ENCODE measurements around the gene HJV.

HJV gene

DNA sequence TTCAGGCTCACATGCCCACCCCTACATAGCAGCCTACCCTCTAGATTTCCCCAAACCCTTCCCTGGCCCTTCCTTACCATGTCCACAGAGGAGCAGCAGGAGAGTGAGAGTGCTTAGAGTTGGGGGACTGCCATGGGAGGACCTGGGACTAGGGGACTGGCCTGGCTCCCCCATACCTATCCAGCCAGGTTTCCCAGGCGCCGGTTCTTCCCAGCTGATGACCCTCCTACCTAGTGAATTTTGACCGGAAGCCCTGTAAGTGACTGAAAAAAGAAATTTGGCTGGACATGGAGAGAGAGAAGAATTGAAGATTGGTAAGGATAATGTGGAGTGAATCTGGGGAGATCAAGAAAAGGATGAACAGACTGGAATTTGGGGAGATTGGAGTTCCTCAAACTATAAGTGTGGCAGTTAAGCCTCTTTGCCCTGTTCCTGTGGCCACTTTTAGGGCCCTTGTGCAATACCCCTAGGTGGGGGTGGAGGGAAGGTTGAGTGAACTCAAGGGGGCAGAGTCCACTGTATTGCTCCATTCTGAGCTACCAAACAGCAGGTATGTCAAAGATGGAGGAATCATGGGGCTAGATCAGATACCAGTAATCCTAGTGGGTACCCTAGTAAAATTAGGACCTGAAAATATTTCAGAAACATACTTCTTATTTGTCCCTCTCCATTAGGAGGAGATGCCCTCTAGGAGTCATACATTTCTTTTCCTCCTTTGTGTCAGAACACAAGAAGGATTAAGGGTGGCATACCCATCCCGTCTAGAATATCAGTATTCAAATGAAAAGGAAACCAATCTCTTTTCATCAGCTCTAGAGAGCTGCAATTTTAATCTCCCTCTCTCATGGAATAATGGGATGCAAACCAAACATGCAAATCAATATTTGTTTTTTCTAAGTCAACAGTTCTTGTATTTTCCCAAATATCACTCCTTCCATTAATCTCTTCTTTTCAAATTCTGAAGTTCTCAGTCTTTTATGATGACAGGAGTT lies 1.2 kb downstream of the HJV start:
- no peak for DNase-seq

DNA sequence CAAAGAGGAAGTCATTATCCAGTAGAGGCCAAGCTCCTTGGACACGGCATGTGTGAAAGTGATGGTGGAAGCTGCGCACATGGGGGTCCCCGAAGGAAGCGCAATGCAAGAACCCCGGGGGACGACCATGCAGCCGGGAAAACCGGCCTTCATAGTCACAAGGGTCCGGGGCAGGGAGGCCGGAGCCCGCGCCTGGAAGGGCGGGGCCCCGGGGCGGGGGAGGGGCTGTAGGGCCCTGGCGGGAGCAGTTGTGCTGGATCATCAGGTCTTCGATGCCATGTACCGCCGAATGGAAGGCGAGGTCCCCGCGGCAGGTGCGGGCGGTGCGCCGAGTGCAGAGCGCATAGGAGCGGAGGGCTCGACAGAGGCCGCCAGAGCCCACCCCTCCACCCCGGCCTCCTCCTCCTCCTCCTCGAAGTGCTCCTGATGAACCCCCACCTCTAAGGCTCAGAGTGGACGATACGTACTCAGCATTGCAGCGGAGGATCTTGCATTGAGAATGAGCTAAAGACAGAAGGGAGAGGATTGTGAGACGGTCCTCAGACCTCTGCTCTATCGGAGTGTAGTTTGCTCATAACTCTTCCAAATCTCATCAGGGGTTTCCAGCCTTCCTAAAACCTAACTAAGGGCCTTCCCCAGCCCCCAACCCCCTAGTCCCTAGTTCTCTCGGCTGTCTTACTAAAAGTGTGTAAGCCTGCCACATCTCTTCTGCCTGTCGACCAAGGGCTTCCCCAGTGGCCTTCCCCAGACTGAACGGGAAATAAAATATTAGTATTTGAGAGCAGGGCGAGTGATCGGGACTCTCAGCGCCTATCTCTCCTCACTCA lies 2.1 kb downstream of the HJV start:
- DNase-seq = no peak

DNA sequence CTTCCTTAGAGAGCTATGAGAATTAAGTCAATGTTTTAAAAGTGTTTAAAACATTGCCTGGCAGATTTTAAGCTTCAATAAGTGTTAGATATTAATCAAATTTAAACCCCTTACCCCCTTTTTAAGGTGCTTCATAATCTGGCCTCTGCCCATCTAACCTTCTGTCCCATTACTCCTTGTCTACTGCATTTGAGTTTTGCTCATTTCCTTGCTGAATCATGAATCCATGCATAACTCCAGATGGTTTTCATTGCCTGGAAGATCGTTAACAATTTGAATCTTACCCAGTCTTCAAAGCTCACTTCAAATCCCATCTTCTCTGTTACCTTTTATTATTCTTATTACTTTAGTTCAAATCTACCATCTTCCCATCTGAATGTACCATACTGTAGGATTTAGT lies 4.6 kb downstream of the HJV start:
- DNase-seq = no peak

DNA sequence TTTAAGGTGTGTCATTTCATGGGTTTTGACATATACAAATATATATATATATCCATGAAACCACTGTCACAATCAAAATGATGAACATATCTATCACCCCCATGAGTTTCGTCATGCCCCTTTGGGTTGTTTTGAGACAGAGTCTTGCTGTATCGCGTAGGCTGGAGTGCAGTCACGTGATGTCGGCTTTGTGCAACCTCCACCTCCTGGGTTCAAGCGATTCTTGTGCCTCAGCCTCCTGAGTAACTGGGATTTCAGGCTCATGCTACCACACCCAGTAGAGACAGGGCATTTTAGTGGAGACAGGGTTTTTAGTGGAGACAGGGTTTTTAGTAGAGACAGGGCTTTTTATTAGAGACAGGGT lies 8.0 kb downstream of the HJV start:
- no peak for DNase-seq

DNA sequence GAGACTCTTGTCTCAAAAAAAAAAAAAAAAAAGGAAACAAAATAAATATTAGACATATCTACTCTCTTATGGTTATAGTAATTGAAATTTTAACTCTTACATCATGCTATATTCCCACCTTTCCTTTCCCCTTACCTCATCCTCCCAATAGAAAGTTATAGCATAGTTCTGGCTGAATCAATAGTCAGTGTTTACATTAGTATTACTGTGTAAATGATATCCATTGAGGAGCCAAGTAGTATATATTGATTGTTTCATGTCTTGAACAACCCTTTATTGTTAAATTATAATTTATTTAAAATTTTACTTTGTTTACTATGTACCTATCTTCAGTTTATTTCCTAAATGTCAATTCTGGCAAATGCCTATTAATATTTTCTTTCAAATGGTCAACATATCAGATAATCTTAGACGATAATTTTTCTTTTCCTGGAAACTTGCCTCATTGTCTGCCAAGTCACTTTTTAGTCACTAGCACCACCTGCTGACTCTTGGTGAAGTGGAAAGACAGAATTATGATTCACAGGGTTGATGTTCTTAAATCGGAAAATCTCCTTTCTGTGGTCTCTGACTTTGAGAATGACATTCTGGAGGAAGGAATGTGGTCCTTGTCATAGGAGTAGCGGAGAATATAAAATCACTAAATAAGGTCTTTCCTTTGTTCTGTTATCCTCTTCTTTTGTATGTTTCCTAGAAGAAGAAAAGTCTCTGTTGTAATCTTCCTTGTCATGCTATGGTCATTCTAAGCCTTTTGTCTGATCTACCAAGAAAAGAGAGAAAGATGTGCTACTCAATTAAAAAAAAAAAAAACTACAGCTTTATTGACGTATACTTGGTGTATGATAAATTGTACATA lies 8.6 kb downstream of the HJV start:
- DNase-seq = peak; percentile 80

DNA sequence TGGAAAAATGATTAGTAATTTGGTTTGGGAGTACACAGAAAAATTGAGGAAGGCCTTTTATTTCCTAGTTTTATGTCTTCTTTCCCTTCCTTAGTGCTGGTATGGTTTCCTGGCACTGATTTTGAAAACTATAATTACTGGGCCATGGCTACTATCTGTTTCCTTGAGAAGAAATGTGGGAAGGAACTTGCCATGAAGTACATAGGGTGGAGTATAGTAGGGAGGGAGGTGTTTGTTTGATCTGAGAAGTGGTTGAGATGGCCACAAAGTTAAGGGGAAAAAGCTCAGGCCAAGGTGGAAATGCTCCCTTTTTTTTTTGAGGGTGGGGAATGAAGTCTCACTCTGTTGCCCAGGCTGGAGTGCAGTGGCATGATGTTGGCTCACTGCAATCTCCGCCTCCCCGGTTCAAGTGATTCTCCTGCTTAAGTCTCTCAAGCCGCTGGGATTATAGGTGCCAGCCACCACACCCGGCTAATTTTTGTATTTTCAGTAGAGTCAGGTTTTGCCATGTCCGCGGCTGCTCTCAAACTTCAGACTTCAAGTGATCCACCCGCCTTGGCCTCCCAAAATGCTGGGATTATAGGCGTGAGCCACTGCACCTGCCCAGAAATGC lies 11.3 kb downstream of the HJV start:
- no peak for DNase-seq

DNA sequence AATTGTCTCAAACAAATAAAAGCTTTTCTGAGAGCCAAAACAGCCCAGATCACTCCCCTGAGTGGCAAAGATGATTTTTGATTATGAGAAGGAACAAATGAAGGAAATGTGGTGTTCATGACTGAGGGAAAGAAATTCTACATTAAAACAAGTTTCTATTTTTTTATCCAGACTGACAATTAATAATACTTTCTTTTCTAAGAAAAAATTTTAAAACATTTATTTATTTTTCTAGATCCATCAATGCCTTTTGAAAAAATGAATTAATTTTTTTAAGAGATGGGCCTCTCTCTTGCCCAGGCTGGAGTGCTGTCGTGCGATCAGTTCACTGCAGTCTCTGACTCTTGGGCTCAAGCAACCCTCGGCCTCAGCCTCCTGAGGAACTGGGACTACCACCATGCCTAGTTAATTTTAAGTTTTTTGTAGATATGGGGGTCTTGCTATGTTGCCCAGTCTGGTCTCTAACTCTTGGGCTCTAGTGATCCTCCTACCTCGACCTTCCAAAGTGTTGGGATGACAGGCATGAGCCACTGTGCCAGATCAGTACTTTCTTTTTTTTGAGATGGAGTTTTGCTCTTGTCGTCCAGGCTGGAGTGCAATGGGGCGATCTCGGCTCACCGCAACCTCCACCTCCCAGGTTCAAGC lies 13.9 kb downstream of the HJV start:
- no peak for DNase-seq

DNA sequence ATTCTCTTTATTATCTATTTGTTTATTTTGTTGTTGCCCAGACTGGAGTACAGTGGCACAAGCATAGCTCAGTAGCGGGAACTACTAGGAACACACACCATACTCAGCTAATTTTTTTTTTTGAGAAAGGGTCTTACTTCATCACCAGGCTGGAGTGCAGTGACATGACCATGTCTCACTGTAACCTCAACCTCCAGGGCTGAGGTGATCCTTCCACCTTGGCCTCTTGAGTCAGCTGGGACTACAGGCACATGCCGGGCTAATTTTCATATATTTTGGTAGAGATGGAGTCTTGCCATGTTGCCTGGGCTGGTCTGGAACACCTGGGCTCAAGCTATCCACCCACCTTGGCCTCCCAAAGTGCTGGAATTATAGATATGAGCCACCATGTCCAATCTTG lies 19.8 kb downstream of the HJV start:
- DNase-seq = no peak

DNA sequence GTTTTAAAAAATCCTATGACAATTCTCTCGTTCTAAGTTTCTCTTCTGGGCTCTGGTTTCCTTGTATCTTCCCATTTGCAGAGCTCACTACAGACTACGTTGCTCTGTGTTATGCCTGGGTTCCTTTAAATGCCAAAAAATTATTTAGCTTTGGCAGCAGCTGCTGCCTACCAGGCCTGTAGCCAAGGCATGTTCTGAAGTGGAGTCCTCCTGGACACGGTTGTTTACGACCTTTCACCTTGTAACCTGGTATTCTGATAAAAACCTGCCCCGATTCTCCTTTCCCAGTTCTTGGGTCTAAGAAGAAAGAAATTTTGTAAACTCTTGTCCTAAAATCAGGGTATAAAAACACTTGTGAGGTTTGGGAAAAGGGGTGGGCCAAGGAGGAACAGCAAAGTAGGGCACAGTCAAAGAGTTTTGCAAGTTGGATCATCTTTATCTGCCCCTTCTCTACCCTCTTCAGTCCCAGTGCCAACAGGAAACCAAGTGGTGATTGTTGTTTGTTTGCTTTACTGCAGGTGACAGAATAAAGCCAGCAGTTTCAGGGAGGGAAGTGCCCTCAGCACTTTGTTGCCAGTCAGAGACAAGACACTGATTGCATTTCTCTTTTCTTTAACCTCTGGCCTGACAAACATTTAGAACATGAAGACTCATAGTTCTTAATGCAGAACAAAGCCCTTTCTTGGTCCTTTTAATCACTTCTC lies 22.1 kb downstream of the HJV start:
- DNase-seq = no peak

DNA sequence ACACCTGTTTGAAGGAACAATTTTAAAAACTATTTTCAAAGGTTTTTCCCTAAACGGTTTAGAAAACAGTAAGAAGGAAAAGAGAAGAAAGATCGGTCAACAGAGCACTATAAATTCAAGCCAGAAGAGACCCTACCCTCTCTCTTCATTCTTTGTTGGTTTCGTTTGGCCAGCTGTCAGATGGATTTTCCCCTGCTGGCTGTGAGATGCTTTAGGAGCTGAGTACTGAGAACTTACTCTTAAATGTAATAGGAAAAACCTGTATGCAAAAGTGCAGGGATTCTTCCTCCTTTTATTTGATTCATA lies 23.9 kb downstream of the HJV start:
- peak; percentile 49 for DNase-seq

DNA sequence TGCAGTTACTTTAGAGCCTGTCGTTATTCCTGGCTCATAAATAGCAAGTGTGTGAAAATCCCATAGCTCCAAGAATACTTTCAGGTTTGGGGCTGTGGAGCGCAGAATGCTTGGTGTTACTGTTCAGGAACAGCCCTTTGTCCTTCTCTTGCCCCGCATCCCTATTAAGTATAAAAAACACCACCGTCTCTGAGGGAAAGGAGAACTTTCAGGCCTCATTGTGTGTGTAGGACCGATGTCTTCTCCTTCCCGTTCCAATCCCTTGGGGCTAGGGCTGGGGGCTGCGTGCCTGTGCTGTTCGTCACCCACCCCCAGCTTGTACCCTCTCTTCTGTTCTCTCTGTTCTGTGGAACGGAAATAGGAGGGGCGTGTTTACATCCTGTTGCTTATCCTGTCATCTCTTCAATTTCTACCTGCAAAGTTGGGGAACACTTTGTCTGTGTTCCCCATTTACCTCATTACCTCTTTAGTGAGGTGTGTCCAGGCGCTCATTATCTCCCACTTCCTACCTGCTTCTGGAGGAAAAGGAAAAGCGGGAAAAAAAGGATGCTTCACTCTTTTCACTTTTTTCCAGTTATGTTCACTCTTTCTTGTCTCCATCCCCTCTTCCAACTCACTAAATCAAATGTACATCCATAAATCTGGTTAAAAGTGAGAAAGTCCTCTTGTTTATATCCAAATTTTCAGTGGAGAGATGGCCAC lies 24.4 kb downstream of the HJV start:
- DNase-seq = peak; percentile 63

DNA sequence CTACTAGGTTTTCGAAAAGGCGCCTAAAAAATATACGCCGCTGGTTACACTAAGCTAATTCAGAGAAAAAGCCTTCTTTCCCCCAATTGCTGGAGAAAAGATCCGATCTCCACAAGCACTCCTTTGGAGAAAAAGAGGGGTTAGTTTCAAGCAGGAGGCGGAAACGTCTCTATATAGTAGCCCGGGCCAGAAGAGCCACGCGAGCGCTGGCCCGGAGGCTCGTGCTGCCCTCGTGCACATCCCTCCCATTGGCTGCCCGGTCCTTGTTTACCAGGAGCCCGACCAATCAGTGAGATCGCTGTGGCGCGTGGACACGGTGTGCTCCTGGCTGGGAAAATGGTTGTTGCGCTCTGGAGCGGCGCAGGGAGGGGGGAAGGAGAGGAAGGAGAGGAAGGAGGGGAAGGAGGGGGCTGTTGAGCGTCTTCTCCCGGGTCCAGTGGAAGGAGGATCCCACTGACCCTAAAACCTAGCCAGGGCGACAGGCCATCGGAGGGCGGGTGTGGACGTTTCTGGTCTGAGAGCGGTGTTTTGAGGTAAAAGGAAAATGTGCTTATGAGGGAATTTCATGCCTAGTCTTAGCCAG lies 25.0 kb downstream of the HJV start, which contains the start of gene TXNIP:
Gene TXNIP (minus strand): TSS at position 147 of the 583 bp plus-strand sequence. CDS start 313 bp downstream, outside the sequence.
- peak; percentile 99 for DNase-seq

DNA sequence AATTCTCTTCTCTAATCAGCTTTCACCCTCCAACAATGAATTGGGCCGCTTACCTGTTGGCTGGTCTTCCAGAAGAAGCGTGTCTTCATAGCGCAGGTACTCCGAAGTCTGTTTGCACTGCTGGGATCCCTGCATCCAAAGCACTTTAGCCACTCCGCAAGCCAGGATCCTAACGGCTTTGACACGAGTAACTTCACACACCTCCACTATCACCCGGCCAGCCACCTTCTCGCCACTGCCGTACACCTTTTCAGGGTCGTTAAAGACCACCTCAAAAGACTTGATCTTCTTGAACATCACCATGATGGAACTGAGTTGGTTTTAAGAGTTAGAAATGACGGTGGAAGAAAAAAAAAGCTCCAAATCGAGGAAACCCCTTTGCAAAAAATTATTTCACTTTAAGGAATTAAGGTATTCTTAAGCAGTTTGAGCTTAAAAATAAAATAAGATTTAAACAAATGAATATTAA lies 25.5 kb downstream of the HJV start:
- peak; percentile 60 for DNase-seq

DNA sequence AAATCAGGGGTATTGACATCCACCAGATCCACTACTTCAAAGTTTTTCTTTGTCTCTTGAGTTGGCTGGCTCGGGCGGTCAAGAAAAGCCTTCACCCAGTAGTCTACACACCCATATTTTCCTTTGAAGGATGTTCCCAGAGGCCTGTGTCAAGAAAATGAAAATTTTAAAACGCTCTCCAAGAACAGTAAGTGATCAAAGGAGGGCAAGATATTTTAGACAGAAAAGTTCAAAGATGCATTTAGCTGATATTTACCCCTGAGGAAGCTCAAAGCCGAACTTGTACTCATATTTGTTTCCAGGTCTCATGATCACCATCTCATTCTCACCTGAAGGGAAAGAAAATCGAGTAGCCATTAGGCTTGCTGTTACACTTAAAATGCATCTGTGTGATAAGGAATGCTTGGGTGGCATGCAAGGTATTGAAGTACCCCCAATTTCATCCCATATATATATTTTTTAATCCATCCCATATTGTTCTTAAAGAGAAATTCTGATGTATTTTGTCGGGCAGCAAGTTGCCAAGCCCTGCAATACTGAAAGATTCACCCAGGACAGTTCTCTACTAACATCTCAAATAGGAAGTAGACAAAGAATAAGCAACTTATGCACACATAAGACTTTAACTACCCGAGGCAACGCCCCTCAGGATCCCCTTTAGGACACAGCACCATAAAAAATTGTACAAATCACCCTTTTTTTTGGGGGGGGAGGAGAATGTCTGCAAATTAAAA lies 26.2 kb downstream of the HJV start:
- no peak for DNase-seq

DNA sequence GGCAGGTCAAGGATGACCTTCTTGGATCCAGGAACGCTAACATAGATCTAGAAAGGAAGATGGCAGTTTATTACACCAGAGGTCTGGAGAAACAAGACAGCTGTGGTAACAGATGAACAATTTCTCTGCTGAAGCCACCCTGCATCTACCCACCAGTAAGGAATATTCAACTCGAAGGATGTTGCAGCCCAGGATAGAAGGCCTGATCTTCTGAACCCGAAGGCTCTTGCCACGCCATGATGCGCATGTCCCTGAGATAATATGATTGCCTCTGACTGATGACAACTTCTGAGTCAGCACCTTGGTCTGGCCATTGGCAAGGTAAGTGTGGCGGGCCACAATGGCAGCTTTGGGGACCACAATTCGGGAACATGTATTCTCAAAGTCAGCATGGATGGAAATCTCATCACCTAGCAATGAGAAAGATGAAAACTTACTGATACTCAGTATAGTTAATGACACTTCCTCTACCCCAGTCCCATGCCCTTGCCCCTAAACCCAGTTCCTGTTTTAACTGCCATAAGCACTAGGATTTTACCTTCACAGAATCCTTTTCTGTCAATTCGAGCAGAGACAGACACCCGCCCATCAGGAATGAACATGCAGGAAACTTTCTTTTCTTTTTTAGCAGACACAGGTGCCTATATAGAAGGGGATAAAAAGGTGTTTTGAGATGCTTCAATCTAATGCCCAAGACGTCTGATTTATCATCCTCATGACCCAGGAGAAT lies 27.0 kb downstream of the HJV start:
- DNase-seq = no peak

DNA sequence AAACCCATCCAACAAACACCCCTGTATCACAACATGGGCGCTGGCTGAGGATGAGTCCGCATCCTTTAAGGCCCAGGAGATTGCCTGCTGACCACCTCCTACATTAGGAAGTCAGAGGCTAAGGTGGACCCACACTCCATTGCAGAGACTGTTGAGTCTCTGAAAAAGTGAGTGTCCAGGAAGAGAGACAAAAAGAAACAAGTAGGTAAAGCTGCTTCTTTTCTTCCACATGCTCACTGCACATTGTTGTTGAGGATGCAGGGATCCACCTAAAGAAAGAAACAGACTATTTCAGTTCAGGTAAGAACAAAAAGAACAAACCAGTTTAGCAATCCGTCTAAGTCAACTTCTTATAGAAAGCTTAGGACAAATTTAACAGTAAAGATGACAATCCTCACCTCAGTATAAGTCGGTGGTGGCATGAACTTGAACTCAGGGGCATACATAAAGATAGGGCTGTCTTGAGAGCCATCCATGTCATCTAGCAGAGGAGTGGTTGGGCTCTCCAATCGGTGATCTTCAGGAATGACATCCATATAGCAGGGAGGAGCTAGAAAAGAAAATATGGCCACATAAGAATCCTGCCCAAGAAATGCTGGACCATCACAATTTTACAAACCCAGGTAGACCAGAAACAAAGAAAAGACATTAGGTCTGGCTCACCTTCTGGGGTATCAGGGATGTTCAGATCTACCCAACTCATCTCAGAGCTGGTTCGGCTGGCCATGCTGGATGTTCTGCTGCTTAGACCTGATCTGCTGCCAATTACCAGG lies 27.7 kb downstream of the HJV start:
- no peak for DNase-seq

DNA sequence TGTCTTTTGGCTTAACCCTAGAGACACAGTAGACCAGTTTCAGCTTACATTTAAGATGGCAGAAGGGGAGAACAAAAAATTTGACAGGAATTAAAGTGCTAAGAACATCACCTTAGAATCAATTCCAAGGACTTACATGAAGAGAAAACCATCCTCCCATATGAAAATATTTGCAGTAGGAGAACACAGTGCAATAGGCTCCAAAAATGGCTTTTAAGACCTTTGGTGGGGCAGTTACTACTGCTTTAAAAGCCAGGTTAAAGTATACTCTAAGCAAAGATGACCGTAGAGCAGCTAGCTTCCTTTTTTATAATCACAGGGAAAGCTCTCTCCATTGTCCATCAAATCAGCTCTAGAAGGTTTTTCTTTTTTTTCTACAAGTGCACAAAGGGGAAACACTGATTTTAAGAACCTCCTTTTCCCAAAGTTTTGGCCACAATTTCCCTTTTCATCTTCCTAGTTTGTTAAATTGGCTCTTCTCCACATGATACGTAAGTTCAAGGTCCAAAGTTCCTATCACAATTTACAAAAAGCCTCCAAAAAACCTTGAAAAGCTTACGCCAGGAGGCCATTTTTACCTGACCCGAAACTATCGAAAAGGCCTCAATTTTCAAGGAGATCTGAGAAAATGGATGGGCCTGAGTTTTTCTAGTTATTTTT lies 28.4 kb downstream of the HJV start:
- no peak for DNase-seq

All from NCI-H82 (cell line).